K562 (cell line): Measurements from ENCODE around the gene RNF215. TPM values are rescaled to one million over a fixed set of nuclear protein-coding genes. Genes with fewer than 3 reads are reported as not detected.

Source experiments
- ATAC-seq: fragments of 200-7000 bp; cut with Tn5 transposase; 3 replicates; pipeline ENCODE4 v1.9.1; 2020; ENCODE audit warnings: moderate library complexity
- BruUV-seq: library from RNA; stranded (reverse); fragments of 400-500 nt; replicated peaks from 2 replicates; lab custom pipeline; 2021; lab: Mats Ljungman, UMichigan
- CTCF ChIA-PET: fragments of 300-600 bp; formaldehyde crosslinking; extraction: SDS; loops from one replicate; lab custom pipeline; 2021; ENCODE audit warnings: low intra/inter-chr PET ratio; lab: Yijun Ruan, JAX
- POLR2A ChIA-PET: fragments of 300-600, 350-650 bp; sonication (Branson Sonifier 250); formaldehyde crosslinking; extraction: SDS; loops from one replicate; lab custom pipeline; 2021; ENCODE audit warnings: antibody characterized with exemption, inconsistent platforms; lab: Yijun Ruan, JAX
- DNase-seq, 4 experiments: peaks; one replicate each; pipeline versions ENCODE4 v3.0.0 to v3.0.0-alpha.2; 2011 to 2018; ENCODE audit warnings: low spot score in 3 of 4, mixed read lengths in 3 of 4; ENCODE audit errors: extremely low read depth in 1 of 4
- FAIRE-seq: peaks from 2 replicates; lab custom pipeline; 2011; peaks lifted over from hg19 to GRCh38; lab: Jason Lieb, UNC
- H2AFZ ChIP-seq: 2 replicates; pipeline ENCODE4 v1.6.0; 2011; ENCODE audit warnings: low read depth, low read length, control low read depth, inconsistent platforms
- H3K27ac ChIP-seq: fragments of 200-600 bp; 3 replicates; pipeline ENCODE4 v1.8.0; 2011; ENCODE audit warnings: low read depth, mild to moderate bottlenecking, control low read depth, inconsistent platforms, low read length, moderate library complexity, mixed read lengths; ENCODE audit errors: extremely low read depth
- H3K27me3 ChIP-seq, 2 experiments: fragments of 300-600 bp in 1 of 2; 2 replicates in 1 of 2; 3 replicates in 1 of 2; pipeline versions ENCODE4 v1.6.0 to v1.8.0; 2011; ENCODE audit warnings: inconsistent platforms in 2 of 2, low read length in 2 of 2, mild to moderate bottlenecking in 1 of 2, mixed read lengths in 1 of 2, moderate library complexity in 1 of 2; ENCODE audit not compliant: control insufficient read depth in 2 of 2, insufficient read depth in 2 of 2
- H3K36me3 ChIP-seq: fragments of 300-600 bp; 3 replicates; pipeline ENCODE4 v1.8.0; 2011; ENCODE audit warnings: mild to moderate bottlenecking, low read length, inconsistent platforms; ENCODE audit not compliant: control insufficient read depth, insufficient read depth
- H3K4me1 ChIP-seq, 2 experiments: fragments of 200-600 bp in 1 of 2; replicated peaks in 1 of 2; 2 replicates in 1 of 2; 3 replicates in 1 of 2; pipeline versions ENCODE4 v1.5.1 to v1.8.0; 2011; ENCODE audit warnings: inconsistent platforms in 2 of 2, low read length in 2 of 2, mild to moderate bottlenecking in 1 of 2, mixed read lengths in 1 of 2, moderate library complexity in 1 of 2; ENCODE audit not compliant: control insufficient read depth in 2 of 2, insufficient read depth in 2 of 2
- H3K4me2 ChIP-seq: 2 replicates; pipeline ENCODE4 v1.6.1; 2011; ENCODE audit warnings: low read length, control low read depth, inconsistent platforms, mixed read lengths; ENCODE audit not compliant: insufficient read depth
- H3K4me3 ChIP-seq: fragments of 200-600 bp; sonication (generic), shearing (Covaris generic); 2 replicates; pipeline ENCODE4 v1.5.1; 2016; ENCODE audit warnings: control low read depth, inconsistent platforms
- H3K79me2 ChIP-seq: fragments of 200-600 bp; 3 replicates; pipeline ENCODE4 v1.8.0; 2011; ENCODE audit warnings: low read length, inconsistent platforms; ENCODE audit not compliant: control insufficient read depth, insufficient read depth
- H3K9ac ChIP-seq, 2 experiments: 2 replicates each; pipeline versions ENCODE4 v1.6.0 to v1.6.1; 2011; ENCODE audit warnings: low read depth in 2 of 2, low read length in 2 of 2, control low read depth in 1 of 2, inconsistent platforms in 1 of 2, mild to moderate bottlenecking in 1 of 2, mixed read lengths in 1 of 2; ENCODE audit not compliant: insufficient read depth in 1 of 2
- H3K9me1 ChIP-seq: one replicate; pipeline ENCODE4 v1.6.0; 2011; ENCODE audit warnings: inconsistent platforms, mild to moderate bottlenecking, low read length, moderate library complexity; ENCODE audit not compliant: control insufficient read depth, insufficient read depth
- H3K9me3 ChIP-seq: replicated peaks from 2 replicates; pipeline ENCODE4 v1.5.1; 2011; ENCODE audit warnings: low read depth, low read length, inconsistent platforms; ENCODE audit not compliant: control insufficient read depth, insufficient read depth
- H4K20me1 ChIP-seq: replicated peaks from 2 replicates; pipeline ENCODE4 v1.6.1; 2011; ENCODE audit warnings: low read length, inconsistent platforms, mixed read lengths; ENCODE audit not compliant: control insufficient read depth, insufficient read depth
- CHD1 ChIP-seq: fragments of 200-600 bp; sonication (generic); IDR thresholded peaks from one replicate; pipeline ENCODE4 v1.6.1; 2012; ENCODE audit warnings: mild to moderate bottlenecking, moderate library complexity, low read length, inconsistent platforms
- MEF2D ChIP-seq: conservative IDR thresholded peaks from 2 replicates; pipeline ENCODE4 v1.6.1; 2016; ENCODE audit warnings: low read depth, missing genetic modification characterization, missing compliant biosample characterization
- NR1H2 ChIP-seq: sonication (generic); formaldehyde crosslinking; IDR thresholded peaks from 2 replicates; pipeline ENCODE4 v1.4.0; 2020; ENCODE audit warnings: mild to moderate bottlenecking, missing genetic modification reagents
- PHF21A ChIP-seq: fragments of 450-650 bp; IDR thresholded peaks from 2 replicates; pipeline ENCODE4 v1.6.1; 2017; ENCODE audit warnings: low read depth, borderline replicate concordance
- SLC30A9 ChIP-seq: fragments of 250-450 bp; sonication (Bioruptor Pico); IDR thresholded peaks from 2 replicates; pipeline ENCODE4 v1.8.0; 2022; ENCODE audit warnings: mild to moderate bottlenecking, moderate library complexity
- SMAD4 ChIP-seq: fragments of 250-450 bp; sonication (Bioruptor Pico); conservative IDR thresholded peaks from 2 replicates; pipeline ENCODE4 v1.8.0; 2021; ENCODE audit warnings: inconsistent platforms, mild to moderate bottlenecking, moderate library complexity
- WGBS: fragments of 100-300 bp; shearing (Covaris generic); methylation state at CpG from one replicate; pipeline ENCODE4 v1.1.6; 2016; ENCODE audit warnings: low coverage, mixed read lengths; ENCODE audit not compliant: insufficient coverage; ENCODE audit errors: missing lambda C conversion rate; 5-methylcytosine and 5-hydroxymethylcytosine counted together
- in situ Hi-C: fragments of 300-500 bp; cut with MboI; formaldehyde crosslinking; loops from 4 replicates; pipeline ENCODE4 v1.15.0; 2018; ENCODE audit warnings: inconsistent platforms, mixed read lengths
- intact Hi-C: fragments of 100-400 bp; cut with micrococcal nuclease; formaldehyde crosslinking; loops from 2 replicates; pipeline ENCODE4 v1.14.2; 2022
- polyA plus RNA-seq, 8 experiments: library from polyadenylated mRNA; depleted of rRNA in 4 of 8; stranded (reverse) in 5 of 8; unstranded in 3 of 8; fragments of >200 nt; fragmentation: Nextera tagmentation in 2 of 8; fragmentation: Illumina TruSeq in 1 of 8; extraction: Ambion mirVana in 2 of 8; extraction: Trizol in 1 of 8; gene quantifications; 2 replicates each; pipeline versions ENCODE4 v1.2.1 to v1.2.3, GENCODE V29; 2011 to 2014; ENCODE audit warnings: inconsistent platforms in 1 of 8, missing spikeins in 1 of 8
- total RNA-seq, 7 experiments: library from RNA; depleted of rRNA in 6 of 7; stranded (reverse); fragments of >200 nt in 6 of 7; fragmentation: Illumina TruSeq in 2 of 7; extraction: Trizol in 2 of 7; gene quantifications; 2 replicates each; pipeline versions ENCODE4 v1.2.1 to v1.2.3, GENCODE V29; 2011 to 2021; ENCODE audit warnings: low replicate concordance in 1 of 7
- TF ChIP-seq, protein P1 (sequence below): sonication (generic); formaldehyde crosslinking; IDR thresholded peaks from 2 replicates; pipeline ENCODE4 v1.8.0; 2022; ENCODE audit warnings: missing genetic modification reagents, mild to moderate bottlenecking, moderate library complexity, borderline replicate concordance

RNF215 gene
- total and polyA plus RNA-seq, 9 of the 15 experiments (the other 6 are each of a cell fraction or from before 2014, with no cell fraction given): 0.08 to 9.8 (median 2.7) TPM

- H3K4me2 ChIP-seq: no peak overlapping the region
- BruUV-seq: no TSS peak
- no peaks in the 10 kb centered on the region for H3K79me2 ChIP-seq
- H2AFZ ChIP-seq: no peak overlapping the region
- FAIRE-seq (no peak), ATAC-seq (no peak), DNase-seq (no peak)
- POLR2A ChIA-PET: interaction anchor here (0.6 kb wide), 1 partner anchor 105 kb away, joined by 3 read pairs; no protein-coding TSS in a partner anchor
- H3K36me3 ChIP-seq: no peaks in the 10 kb centered on the region
- H3K27ac ChIP-seq: no peak overlapping the region
- H3K9ac ChIP-seq: peak overlapping the region in 1 of 2 experiments; percentile 26; a peak in 1 of 4 replicates
- WGBS: 95% methylated on average over 4 of the region's 20 CpGs
- H3K9me3 ChIP-seq: no peaks in the 10 kb centered on the region
- H3K4me1 ChIP-seq: peaks cover 0 to 4% of the 10 kb centered on the region in 2 experiments; a peak in 2 of 5 replicates
- intact Hi-C loops: no loop called here
- TF ChIP-seq NR1H2 (no peak), PHF21A (no peak), MEF2D (tag) (no peak), SMAD4 (CRISPR knock-in tag) (no peak), CHD1 (no peak), SLC30A9 (no peak)
- TF ChIP-seq, protein P1, sequence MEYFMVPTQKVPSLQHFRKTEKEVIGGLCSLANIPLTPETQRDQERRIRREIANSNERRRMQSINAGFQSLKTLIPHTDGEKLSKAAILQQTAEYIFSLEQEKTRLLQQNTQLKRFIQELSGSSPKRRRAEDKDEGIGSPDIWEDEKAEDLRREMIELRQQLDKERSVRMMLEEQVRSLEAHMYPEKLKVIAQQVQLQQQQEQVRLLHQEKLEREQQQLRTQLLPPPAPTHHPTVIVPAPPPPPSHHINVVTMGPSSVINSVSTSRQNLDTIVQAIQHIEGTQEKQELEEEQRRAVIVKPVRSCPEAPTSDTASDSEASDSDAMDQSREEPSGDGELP (CRISPR knock-in tag): no peak
- in situ Hi-C loops: loop anchor here (25.0 kb wide), 1 partner anchor 268 kb away; no protein-coding TSS in a partner anchor
- no peaks in the 10 kb centered on the region for H3K27me3 ChIP-seq
- no peaks in the 10 kb centered on the region for H4K20me1 ChIP-seq
- no peak overlapping the region for H3K4me3 ChIP-seq
- CTCF ChIA-PET: no interaction called here
- no peaks in the 10 kb centered on the region for H3K9me1 ChIP-seq
These were observed 7.2 kb downstream of the RNF215 start for GRCh38 chr22:30380011-30380410.
